Mucosa of descending colon (tissue), 3 donors: ENCODE data around the gene DPT. TPM values are rescaled to one million over a fixed set of nuclear protein-coding genes. Genes with fewer than 3 reads are reported as not detected.

ENCODE experiments used
- ATAC-seq: fragments of 200-7000 bp; cut with Tn5 transposase; one replicate; pipeline ENCODE4 v1.9.1; 2020; ENCODE audit warnings: mild to moderate bottlenecking, moderate library complexity
- DNase-seq, 3 donors: peaks; one replicate each; pipeline ENCODE4 v3.0.0-alpha.2; 2020
- H3K36me3 ChIP-seq: fragments of 200-600 bp; one replicate; pipeline ENCODE4 v1.8.0; 2021; ENCODE audit warnings: low read depth, mild to moderate bottlenecking
- H3K4me1 ChIP-seq: fragments of 200-600 bp; one replicate; pipeline ENCODE4 v1.8.0; 2021; ENCODE audit warnings: low read depth, mild to moderate bottlenecking
- H3K4me3 ChIP-seq: fragments of 200-600 bp; one replicate; pipeline ENCODE4 v1.8.0; 2021; ENCODE audit warnings: mild to moderate bottlenecking
- H3K9me3 ChIP-seq: fragments of 200-600 bp; one replicate; pipeline ENCODE4 v1.8.0; 2021; ENCODE audit warnings: mild to moderate bottlenecking
- CTCF ChIP-seq: fragments of 200-600 bp; IDR thresholded peaks from one replicate; pipeline ENCODE4 v1.8.0; 2022; ENCODE audit warnings: antibody characterized with exemption, mild to moderate bottlenecking
- intact Hi-C, 2 donors: fragments of 100-400 bp; cut with DNase I in 1 of 2; cut with micrococcal nuclease in 1 of 2; formaldehyde crosslinking; loops; one replicate each; pipeline versions ENCODE4 v1.11.0 to v1.11.1; 2022; cut with DNase I, micrococcal nuclease
- total RNA-seq, 3 donors: library from RNA; stranded (reverse); fragmentation: NEBNext Ultra II Directional in 2 of 3; extraction: Animal tissue kit (Norgen Biotek cat#: 25700) in 2 of 3; gene quantifications; one replicate each; pipeline versions ENCODE4 v1.2.1 to v1.2.4, GENCODE V29; 2021 to 2023
- donor health status: DM: no; HTN: no; CAD: no; lungs with moderate emphysema.
- donor health status: DM: no; HTN: no; CAD: no.
- donor health status: DM: no; HTN: yes; CAD: no.

Gene DPT
- total RNA-seq, 3 donors from 2014 or later, result 4.8 to 277 (median 16.9) TPM

- H3K4me3 ChIP-seq, result no peak overlapping the region
- H3K36me3 ChIP-seq, result no peaks in the 10 kb centered on the region
- no peaks in the 10 kb centered on the region for H3K4me1 ChIP-seq
- intact Hi-C loops, result no loop called here
- ATAC-seq (no peak), DNase-seq (no peak)
- H3K9me3 ChIP-seq, result no peaks in the 10 kb centered on the region
- no peak for TF ChIP-seq CTCF
These were observed 30.1 kb upstream of the DPT start for GRCh38 chr1:168759077-168759476.

GRCh38 chr1:168758503-168758902 is 29.5 kb upstream of the DPT start:
- ATAC-seq, result no peak
- intact Hi-C loops, result no loop called here

DNA sequence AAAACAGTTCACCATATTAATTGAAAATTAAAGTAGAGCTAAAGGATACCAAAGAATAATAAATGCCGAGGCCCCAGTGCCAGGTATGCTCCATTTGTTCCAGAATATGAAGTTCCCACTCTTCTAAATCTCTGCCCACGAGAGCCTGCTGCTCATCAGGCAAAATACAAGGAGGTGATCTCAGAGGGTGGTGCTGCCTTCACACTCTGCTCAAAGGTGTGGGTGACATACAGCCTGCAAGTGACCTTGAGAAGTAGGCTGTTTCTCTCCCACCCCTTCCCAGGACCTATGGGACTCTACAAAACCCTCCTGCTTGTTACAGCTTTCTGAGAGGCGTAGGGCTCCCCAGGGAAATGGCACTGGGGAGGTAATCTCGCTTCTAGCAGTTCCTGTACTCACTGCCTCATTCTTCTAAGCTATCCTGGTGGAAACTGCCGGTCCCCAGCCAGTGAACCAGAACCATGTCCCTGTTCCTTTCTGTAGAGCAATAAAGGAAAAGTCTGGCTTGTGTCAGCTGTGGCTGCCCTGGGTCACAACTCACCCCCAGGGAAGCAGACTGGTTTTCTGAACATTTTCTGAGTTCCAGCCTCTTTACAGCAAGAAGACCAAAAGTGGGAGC is 26.9 kb upstream of the DPT start:
- no peak for DNase-seq
- peaks cover 9% of the 10 kb centered on the region for H3K4me1 ChIP-seq
- no peak overlapping the region for H3K4me3 ChIP-seq
- H3K9me3 ChIP-seq, result no peaks in the 10 kb centered on the region
- intact Hi-C loops, result no loop called here
- H3K36me3 ChIP-seq, result no peaks in the 10 kb centered on the region
- no peak for ATAC-seq
- no peak for TF ChIP-seq CTCF

More at GRCh38 chr1:168758503-168758902, 29.5 kb upstream of the DPT start:
- no peak for TF ChIP-seq CTCF
- H3K9me3 ChIP-seq, result no peaks in the 10 kb centered on the region
- no peak for DNase-seq
- no peaks in the 10 kb centered on the region for H3K36me3 ChIP-seq
- no peaks in the 10 kb centered on the region for H3K4me1 ChIP-seq
- no peak overlapping the region for H3K4me3 ChIP-seq

DNA sequence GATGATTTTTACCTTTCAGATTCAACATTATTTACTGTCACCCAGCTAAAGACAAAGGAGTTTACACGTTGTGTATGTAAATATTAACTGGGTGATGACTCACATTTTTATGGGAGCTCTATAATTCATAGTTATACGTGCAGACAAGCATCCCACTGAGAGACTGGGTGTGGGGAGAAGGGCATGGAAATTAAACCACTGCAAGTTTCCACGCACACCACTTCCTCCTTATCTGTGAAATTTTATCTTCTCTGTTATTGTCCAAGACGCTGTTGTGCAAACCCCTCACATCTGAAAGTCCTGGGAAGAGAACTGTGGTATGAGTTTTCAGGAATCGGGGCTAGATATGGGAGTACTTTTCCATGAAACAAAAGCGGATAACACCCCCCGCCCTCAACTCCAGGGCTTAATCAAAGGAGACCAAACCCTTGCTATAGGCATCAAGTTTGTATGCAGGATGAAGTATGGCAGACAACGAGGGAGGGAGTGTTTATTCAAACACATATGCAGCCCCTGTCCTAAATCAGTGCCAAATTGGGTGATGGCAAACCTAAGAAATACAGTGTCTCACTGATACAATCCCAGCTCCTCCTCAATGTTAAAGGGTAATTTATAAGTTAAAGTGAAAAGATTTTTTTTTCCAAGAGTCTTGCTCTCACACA is 23.3 kb upstream of the DPT start:
- TF ChIP-seq CTCF, result no peak
- DNase-seq (peak in 1 of 3 donors; percentile 24), ATAC-seq (peak; percentile 99)
- no peaks in the 10 kb centered on the region for H3K36me3 ChIP-seq
- H3K4me3 ChIP-seq, result no peak overlapping the region
- H3K4me1 ChIP-seq, result peaks cover 9% of the 10 kb centered on the region
- H3K9me3 ChIP-seq, result no peaks in the 10 kb centered on the region
- intact Hi-C loops, result no loop called here

GRCh38 chr1:168751195-168751650 is 22.2 kb upstream of the DPT start:
- H3K9me3 ChIP-seq, result no peaks in the 10 kb centered on the region
- no peak overlapping the region for H3K4me3 ChIP-seq
- no peaks in the 10 kb centered on the region for H3K36me3 ChIP-seq
- peak; percentile 16 for ATAC-seq
- intact Hi-C loops, result no loop called here
- no peak for TF ChIP-seq CTCF
- no peak for DNase-seq
- peaks cover 9% of the 10 kb centered on the region for H3K4me1 ChIP-seq
